GM18526 (cell line): Measurements from ENCODE around the gene SULF2.

Source experiments
- POLR2A ChIP-seq: IDR thresholded peaks from 3 replicates; pipeline ENCODE4 v1.6.1; 2011; ENCODE audit not compliant: insufficient read length; ENCODE audit errors: extremely low read depth

The SULF2 gene

GRCh38 chr20:47631078-47631477, 154.2 kb downstream of the SULF2 start:
- no peak for TF ChIP-seq POLR2A

- TF ChIP-seq POLR2A = no peak
Observed at GRCh38 chr20:47629907-47630306, 155.4 kb downstream of the SULF2 start.

- TF ChIP-seq POLR2A = no peak
Observed at GRCh38 chr20:47627540-47627939, 157.7 kb downstream of the SULF2 start.

GRCh38 chr20:47623206-47623605, 162.1 kb downstream of the SULF2 start:
- no peak for TF ChIP-seq POLR2A

- TF ChIP-seq POLR2A = no peak
Observed at GRCh38 chr20:47622118-47622665, 163.1 kb downstream of the SULF2 start.

GRCh38 chr20:47620808-47621805, 164.2 kb downstream of the SULF2 start:
- TF ChIP-seq POLR2A = no peak

GRCh38 chr20:47618479-47618878, 166.8 kb downstream of the SULF2 start:
- no peak for TF ChIP-seq POLR2A

- TF ChIP-seq POLR2A = no peak
Observed at GRCh38 chr20:47614703-47615309, 170.5 kb downstream of the SULF2 start.

- TF ChIP-seq POLR2A = no peak
Observed at GRCh38 chr20:47612670-47613069, 172.6 kb downstream of the SULF2 start.

GRCh38 chr20:47611785-47612184, 173.5 kb downstream of the SULF2 start:
- TF ChIP-seq POLR2A = no peak

GRCh38 chr20:47610945-47611250, 174.4 kb downstream of the SULF2 start:
- TF ChIP-seq POLR2A = no peak

- TF ChIP-seq POLR2A = no peak
Observed at GRCh38 chr20:47610247-47610944, 174.9 kb downstream of the SULF2 start.

GRCh38 chr20:47609001-47609400, 176.3 kb downstream of the SULF2 start:
- no peak for TF ChIP-seq POLR2A
